ENCODE data around the gene SPAG6.

The SPAG6 gene

GRCh38 chr10:22427890-22428571 lies 82.7 kb downstream of the SPAG6 start (continued):
- TF ChIP-seq GLI4 (tag by site-specific recombination; IDR thresholded peaks at IDR 0.05) (no peak), ZNF146 (tag by site-specific recombination; IDR thresholded peaks at IDR 0.05) (no peak), ZNF184 (tag by site-specific recombination; IDR thresholded peaks at IDR 0.05) (0 out of 2 replicates have a peak, but pooled peaks have one; percentile 50), ZFP3 (tag by site-specific recombination; IDR thresholded peaks at IDR 0.05; ENCODE audit: low read depth) (no peak), ZNF157 (tag by site-specific recombination; IDR thresholded peaks at IDR 0.05) (no peak), ZNF660 (tag by site-specific recombination; IDR thresholded peaks at IDR 0.05) (peak; percentile 92), HOXD13 (CRISPR knock-in tag; IDR thresholded peaks at IDR 0.05; ENCODE audit: borderline replicate concordance) (no peak), ZBTB21 (tag by site-specific recombination; IDR thresholded peaks at IDR 0.05) (peak; percentile 71; the same call in 1 of the 2 replicates), BCL6B (tag by site-specific recombination; IDR thresholded peaks at IDR 0.05) (peak; percentile 37; the same call in 1 of the 2 replicates), SCRT2 (tag by site-specific recombination; IDR thresholded peaks at IDR 0.05) (peak; percentile 48; the same call in 1 of the 2 replicates), ZBTB1 (tag by site-specific recombination; IDR thresholded peaks at IDR 0.05) (no peak), ZNF664 (tag by site-specific recombination; IDR thresholded peaks at IDR 0.05) (no peak; the same call in 1 of the 2 replicates), PRDM4 (tag by site-specific recombination; IDR thresholded peaks at IDR 0.05) (peak; percentile 90), SALL2 (tag by site-specific recombination; IDR thresholded peaks at IDR 0.05; ENCODE audit: borderline replicate concordance) (no peak), ZNF514 (tag by site-specific recombination; IDR thresholded peaks at IDR 0.05) (no peak), ZNF48 (tag by site-specific recombination; IDR thresholded peaks at IDR 0.05) (no peak), ZSCAN23 (tag by site-specific recombination; IDR thresholded peaks at IDR 0.05) (peak; percentile 90; the same call in 1 of the 2 replicates), ZNF830 (tag by site-specific recombination; IDR thresholded peaks at IDR 0.05; ENCODE audit: low read depth) (no peak), ZNF416 (tag by site-specific recombination; IDR thresholded peaks at IDR 0.05) (no peak), HOXC10 (CRISPR knock-in tag; IDR thresholded peaks at IDR 0.05) (no peak), PATZ1 (tag by site-specific recombination; IDR thresholded peaks at IDR 0.05) (peak; percentile 82), ZNF707 (tag by site-specific recombination; IDR thresholded peaks at IDR 0.05) (no peak), TCF7L2 (IDR thresholded peaks at IDR 0.05; ENCODE audit: borderline replicate concordance, low read depth, low read length) (no peak), PRDM6 (tag by site-specific recombination; IDR thresholded peaks at IDR 0.05) (peak; percentile 96), KLF7 (tag by site-specific recombination; IDR thresholded peaks at IDR 0.05; ENCODE audit: borderline replicate concordance) (no peak), ZBTB7A (tag by site-specific recombination; IDR thresholded peaks at IDR 0.05; ENCODE audit: low read depth) (no peak), GLIS1 (tag by site-specific recombination; IDR thresholded peaks at IDR 0.05) (peak; percentile 77), PRDM1 (tag by site-specific recombination; IDR thresholded peaks at IDR 0.05) (peak; percentile 90), ZNF19 (tag by site-specific recombination; IDR thresholded peaks at IDR 0.05; ENCODE audit: low read depth) (no peak), AEBP2 (tag by site-specific recombination; IDR thresholded peaks at IDR 0.05; ENCODE audit: borderline replicate concordance) (no peak), ZNF138 (tag by site-specific recombination; IDR thresholded peaks at IDR 0.05; ENCODE audit: borderline replicate concordance) (no peak), ZBTB48 (tag by site-specific recombination; IDR thresholded peaks at IDR 0.05) (peak; percentile 91), BCL11A (tag by site-specific recombination; IDR thresholded peaks at IDR 0.05; ENCODE audit: low read depth) (peak; percentile 85; the same call in 1 of the 2 replicates)

All from HEK293 (cell line).